Measurements from ENCODE around the gene HLA-C. TPM values are rescaled to one million over a fixed set of nuclear protein-coding genes. Genes with fewer than 3 reads are reported as not detected.

HLA-C gene
- 120 TPM for polyA plus RNA-seq (2013, experiment 1 of 2)
- polyA plus RNA-seq (2013, experiment 2 of 2) = 122 TPM

DNA sequence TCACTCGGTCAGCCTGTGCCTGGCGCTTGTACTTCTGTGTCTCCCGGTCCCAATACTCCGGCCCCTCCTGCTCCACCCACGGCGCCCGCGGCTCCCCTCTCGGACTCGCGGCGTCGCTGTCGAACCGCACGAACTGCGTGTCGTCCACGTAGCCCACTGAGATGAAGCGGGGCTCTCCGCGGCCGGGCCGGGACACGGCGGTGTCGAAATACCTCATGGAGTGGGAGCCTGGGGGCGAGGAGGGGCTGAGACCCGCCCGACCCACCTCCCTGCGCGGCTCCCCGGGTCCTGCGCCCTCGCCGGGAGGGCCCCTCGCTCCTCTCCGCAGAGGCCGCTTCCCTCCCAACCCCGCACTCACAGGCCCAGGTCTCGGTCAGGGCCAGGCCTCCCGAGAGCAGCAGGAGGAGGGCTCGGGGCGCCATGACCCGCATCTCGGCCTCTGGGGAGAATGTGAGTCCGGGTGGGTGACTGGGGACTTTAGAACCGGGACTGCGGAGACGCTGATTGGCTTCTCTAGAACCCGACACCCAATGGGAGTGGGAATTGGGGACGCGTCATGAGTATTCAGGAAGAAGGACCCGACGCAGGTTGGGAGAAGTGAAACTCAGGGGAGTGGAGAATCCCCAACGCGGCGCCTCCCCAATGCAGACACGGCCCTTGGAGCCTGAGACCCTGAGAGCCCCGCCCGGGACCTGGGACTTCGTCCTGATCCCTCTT, at the start of gene HLA-C:
Gene HLA-C (minus strand): TSS at position 452 of the 717 bp plus-strand sequence. CDS start 21 bp downstream, at position 431.
- under 1% methylated on average over 62 of the region's 62 CpGs for WGBS
- H3K27ac ChIP-seq (ENCODE audit: low read depth, low read length) = no peak within 1 kb of the TSS

GRCh38 chr6:31321005-31321707, 49.3 kb upstream of the HLA-C start:
- H3K9me3 ChIP-seq (ENCODE audit: insufficient read depth, low read depth, low read length) = no peaks in the 10 kb centered on the region
- H3K4me3 ChIP-seq (ENCODE audit: low read length) = no peak overlapping the region
- H3K9ac ChIP-seq (ENCODE audit: low read depth, low read length) = no peak overlapping the region
- no CpG with 5 or more reads among the region's 1 CpG for WGBS
- H3K4me1 ChIP-seq (ENCODE audit: insufficient read depth, low read length) = no peaks in the 10 kb centered on the region
- H3K27ac ChIP-seq (ENCODE audit: low read depth, low read length) = no peak overlapping the region
- H3K27me3 ChIP-seq (ENCODE audit: insufficient read depth, low read length) = no peaks in the 10 kb centered on the region
- H3K36me3 ChIP-seq (ENCODE audit: insufficient read depth, low read length) = no peaks in the 10 kb centered on the region

More for the DNA sequence above, at the start of gene HLA-C:
- Histone ChIP-seq H3K36me3 (ENCODE audit: insufficient read depth, low read length) (peaks cover 12% of the 10 kb centered on the region), H3K4me3 (ENCODE audit: low read length) (peak within 1 kb of the TSS; percentile 84), H3K9me3 (ENCODE audit: insufficient read depth, low read depth, low read length) (no peaks in the 10 kb centered on the region), H3K9ac (ENCODE audit: low read depth, low read length) (peak within 1 kb of the TSS; percentile 80), H3K27me3 (ENCODE audit: insufficient read depth, low read length) (peaks cover 28% of the 10 kb centered on the region), H3K4me1 (ENCODE audit: insufficient read depth, low read length) (0 out of 2 replicates have a peak, but pooled peaks cover 3% of the 10 kb centered on the region)

GRCh38 chr6:31317036-31317435, 45.1 kb upstream of the HLA-C start:
- no peaks in the 10 kb centered on the region for H3K4me1 ChIP-seq (ENCODE audit: insufficient read depth, low read length)
- no peak overlapping the region for H3K9ac ChIP-seq (ENCODE audit: low read depth, low read length)
- no peaks in the 10 kb centered on the region for H3K36me3 ChIP-seq (ENCODE audit: insufficient read depth, low read length)
- peaks cover 8% of the 10 kb centered on the region; the same call in 1 of the 2 replicates for H3K27me3 ChIP-seq (ENCODE audit: insufficient read depth, low read length)
- H3K4me3 ChIP-seq (ENCODE audit: low read length) = no peak overlapping the region
- no peaks in the 10 kb centered on the region for H3K9me3 ChIP-seq (ENCODE audit: insufficient read depth, low read depth, low read length)
- H3K27ac ChIP-seq (ENCODE audit: low read depth, low read length) = no peak overlapping the region
- WGBS = 96% methylated on average over 2 of the region's 2 CpGs

DNA sequence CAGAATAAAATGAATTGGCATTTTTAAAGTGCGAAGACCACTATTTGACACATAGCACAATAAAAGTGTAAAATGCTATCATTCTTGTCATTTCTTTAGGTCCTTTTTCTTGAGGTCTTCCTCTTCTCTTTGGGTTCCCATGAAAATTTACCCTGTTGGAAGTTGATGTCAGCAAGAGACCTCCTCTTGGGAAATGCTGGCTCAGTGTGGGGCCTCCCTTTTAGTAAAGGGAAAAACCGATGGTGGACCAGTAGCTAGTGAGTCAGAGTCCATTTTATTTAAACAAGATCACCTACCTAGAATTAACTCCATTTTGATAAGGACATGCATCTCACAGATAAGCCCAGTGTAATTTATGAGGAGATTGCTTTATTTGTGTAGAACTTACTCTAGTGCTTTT, 37.7 kb upstream of the HLA-C start:
- Histone ChIP-seq H3K27ac (ENCODE audit: low read depth, low read length) (no peak overlapping the region), H3K27me3 (ENCODE audit: insufficient read depth, low read length) (peaks cover 30% of the 10 kb centered on the region), H3K4me3 (ENCODE audit: low read length) (no peak overlapping the region), H3K4me1 (ENCODE audit: insufficient read depth, low read length) (no peaks in the 10 kb centered on the region), H3K9me3 (ENCODE audit: insufficient read depth, low read depth, low read length) (no peaks in the 10 kb centered on the region), H3K36me3 (ENCODE audit: insufficient read depth, low read length) (no peaks in the 10 kb centered on the region), H3K9ac (ENCODE audit: low read depth, low read length) (no peak overlapping the region)
- WGBS = 100% methylated on average over 1 of the region's 2 CpGs

DNA sequence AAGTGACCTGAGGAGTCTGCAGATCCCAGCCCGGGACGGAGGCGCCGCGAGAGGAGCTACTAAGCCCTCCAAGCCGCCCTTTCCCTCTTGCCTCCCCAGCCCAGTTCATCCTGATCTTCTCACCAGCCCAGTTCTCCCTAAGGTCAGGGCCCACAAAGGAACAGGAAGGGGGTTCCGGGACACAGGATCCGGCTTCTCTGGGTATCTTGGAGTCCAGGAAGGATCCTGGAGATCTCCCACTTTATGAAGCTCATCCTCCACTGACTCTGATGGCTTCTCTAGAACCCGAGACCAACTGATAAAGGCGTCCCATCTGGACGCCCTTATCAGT, 36.9 kb upstream of the HLA-C start:
- H3K36me3 ChIP-seq (ENCODE audit: insufficient read depth, low read length) = no peaks in the 10 kb centered on the region
- no peak overlapping the region for H3K27ac ChIP-seq (ENCODE audit: low read depth, low read length)
- 0 out of 2 replicates have a peak overlapping the region, but pooled peaks have one; percentile 1 for H3K9ac ChIP-seq (ENCODE audit: low read depth, low read length)
- no peaks in the 10 kb centered on the region for H3K4me1 ChIP-seq (ENCODE audit: insufficient read depth, low read length)
- no peaks in the 10 kb centered on the region for H3K9me3 ChIP-seq (ENCODE audit: insufficient read depth, low read depth, low read length)
- peak overlapping the region; percentile 52 for H3K4me3 ChIP-seq (ENCODE audit: low read length)
- H3K27me3 ChIP-seq (ENCODE audit: insufficient read depth, low read length) = peaks cover 25% of the 10 kb centered on the region
- WGBS = 73% methylated on average over 11 of the region's 11 CpGs

- H3K4me1 ChIP-seq (ENCODE audit: insufficient read depth, low read length) = no peaks in the 10 kb centered on the region
- peak overlapping the region; percentile 1; the same call in 1 of the 2 replicates for H3K9ac ChIP-seq (ENCODE audit: low read depth, low read length)
- H3K27ac ChIP-seq (ENCODE audit: low read depth, low read length) = no peak overlapping the region
- peak overlapping the region; percentile 52 for H3K4me3 ChIP-seq (ENCODE audit: low read length)
- WGBS = 48% methylated on average over 57 of the region's 57 CpGs
- H3K9me3 ChIP-seq (ENCODE audit: insufficient read depth, low read depth, low read length) = no peaks in the 10 kb centered on the region
- no peaks in the 10 kb centered on the region for H3K36me3 ChIP-seq (ENCODE audit: insufficient read depth, low read length)
- peaks cover 24% of the 10 kb centered on the region for H3K27me3 ChIP-seq (ENCODE audit: insufficient read depth, low read length)
These were observed 36.4 kb upstream of the HLA-C start for GRCh38 chr6:31308050-31308844.

- Histone ChIP-seq H3K4me1 (ENCODE audit: insufficient read depth, low read length) (no peaks in the 10 kb centered on the region), H3K9ac (ENCODE audit: low read depth, low read length) (no peak overlapping the region), H3K4me3 (ENCODE audit: low read length) (0 out of 2 replicates have a peak overlapping the region, but pooled peaks have one; percentile 24), H3K36me3 (ENCODE audit: insufficient read depth, low read length) (no peaks in the 10 kb centered on the region), H3K27me3 (ENCODE audit: insufficient read depth, low read length) (peaks cover 24% of the 10 kb centered on the region), H3K27ac (ENCODE audit: low read depth, low read length) (no peak overlapping the region), H3K9me3 (ENCODE audit: insufficient read depth, low read depth, low read length) (no peaks in the 10 kb centered on the region)
- WGBS = 89% methylated on average over 14 of the region's 14 CpGs
These were observed 35.8 kb upstream of the HLA-C start for GRCh38 chr6:31307669-31308049.

- Histone ChIP-seq H3K27me3 (ENCODE audit: insufficient read depth, low read length) (peaks cover 24% of the 10 kb centered on the region), H3K36me3 (ENCODE audit: insufficient read depth, low read length) (no peaks in the 10 kb centered on the region), H3K9me3 (ENCODE audit: insufficient read depth, low read depth, low read length) (no peaks in the 10 kb centered on the region), H3K27ac (ENCODE audit: low read depth, low read length) (no peak overlapping the region), H3K9ac (ENCODE audit: low read depth, low read length) (no peak overlapping the region), H3K4me3 (ENCODE audit: low read length) (no peak overlapping the region), H3K4me1 (ENCODE audit: insufficient read depth, low read length) (no peaks in the 10 kb centered on the region)
- 89% methylated on average over 4 of the region's 4 CpGs for WGBS
These were observed 33.9 kb upstream of the HLA-C start for GRCh38 chr6:31305703-31306219.

GRCh38 chr6:31304683-31305082, 32.8 kb upstream of the HLA-C start:
- no peak overlapping the region for H3K9ac ChIP-seq (ENCODE audit: low read depth, low read length)
- H3K4me1 ChIP-seq (ENCODE audit: insufficient read depth, low read length) = no peaks in the 10 kb centered on the region
- H3K4me3 ChIP-seq (ENCODE audit: low read length) = no peak overlapping the region
- H3K27me3 ChIP-seq (ENCODE audit: insufficient read depth, low read length) = peaks cover 16% of the 10 kb centered on the region
- no peaks in the 10 kb centered on the region for H3K36me3 ChIP-seq (ENCODE audit: insufficient read depth, low read length)
- 65% methylated on average over 4 of the region's 4 CpGs for whole genome bisulfite sequencing
- H3K9me3 ChIP-seq (ENCODE audit: insufficient read depth, low read depth, low read length) = no peaks in the 10 kb centered on the region
- no peak overlapping the region for H3K27ac ChIP-seq (ENCODE audit: low read depth, low read length)

DNA sequence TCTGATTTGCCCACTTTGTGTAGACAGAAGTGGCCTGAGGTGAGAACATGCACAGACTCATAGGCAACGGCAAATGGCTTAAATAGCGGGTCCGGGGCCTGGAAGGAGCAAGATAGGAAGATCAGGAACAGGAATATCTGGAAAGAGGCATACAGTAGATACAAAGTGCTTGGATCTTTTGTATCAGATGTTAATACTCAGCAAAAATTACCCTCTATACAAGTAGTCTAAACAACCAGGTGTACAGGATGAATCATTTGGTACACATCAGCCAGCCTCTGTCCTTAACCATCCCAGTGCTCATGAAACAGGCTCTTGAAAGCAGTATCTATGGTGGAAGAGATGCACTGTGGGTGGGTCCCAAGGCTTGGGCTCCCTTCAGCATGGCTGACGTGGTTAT, 28.9 kb upstream of the HLA-C start:
- Histone ChIP-seq H3K9ac (ENCODE audit: low read depth, low read length) (no peak overlapping the region), H3K4me3 (ENCODE audit: low read length) (no peak overlapping the region), H3K4me1 (ENCODE audit: insufficient read depth, low read length) (no peaks in the 10 kb centered on the region), H3K27ac (ENCODE audit: low read depth, low read length) (no peak overlapping the region), H3K9me3 (ENCODE audit: insufficient read depth, low read depth, low read length) (no peaks in the 10 kb centered on the region; the same call in 1 of the 2 replicates), H3K27me3 (ENCODE audit: insufficient read depth, low read length) (peaks cover 4% of the 10 kb centered on the region; the same call in 1 of the 2 replicates), H3K36me3 (ENCODE audit: insufficient read depth, low read length) (no peaks in the 10 kb centered on the region)
- 100% methylated on average over 4 of the region's 4 CpGs for WGBS

Measured in HUES64 (cell line).